Measurements from ENCODE around the gene HMMR. TPM values are rescaled to one million over a fixed set of nuclear protein-coding genes. Genes with fewer than 3 reads are reported as not detected.
"Not testable (repeated sequence)": the region's sequence is repeated elsewhere in the genome, so short reads cannot be mapped to it uniquely, and the experiment has no call there.

HMMR gene
- total RNA-seq, 1 donor from 2014 or later = 3.2 TPM

GRCh38 chr5:163505368-163506094 lies 45.1 kb downstream of the HMMR start, which contains the start of gene MAT2B:
Gene MAT2B, plus strand, starts transcription at chr5:163505619. Its CDS starts 68 bp downstream, at chr5:163505687.
- peak; percentile 96 to 97 for DNase-seq (ENCODE audit: low read depth in 2 of 2)

GRCh38 chr5:163506095-163506457 lies 45.6 kb downstream of the HMMR start:
- DNase-seq (ENCODE audit: low read depth in 2 of 2) = no peak

- DNase-seq (ENCODE audit: low read depth in 2 of 2) = peak; percentile 32 to 61
These were observed 46.3 kb downstream of the HMMR start for GRCh38 chr5:163506726-163507125.

DNA sequence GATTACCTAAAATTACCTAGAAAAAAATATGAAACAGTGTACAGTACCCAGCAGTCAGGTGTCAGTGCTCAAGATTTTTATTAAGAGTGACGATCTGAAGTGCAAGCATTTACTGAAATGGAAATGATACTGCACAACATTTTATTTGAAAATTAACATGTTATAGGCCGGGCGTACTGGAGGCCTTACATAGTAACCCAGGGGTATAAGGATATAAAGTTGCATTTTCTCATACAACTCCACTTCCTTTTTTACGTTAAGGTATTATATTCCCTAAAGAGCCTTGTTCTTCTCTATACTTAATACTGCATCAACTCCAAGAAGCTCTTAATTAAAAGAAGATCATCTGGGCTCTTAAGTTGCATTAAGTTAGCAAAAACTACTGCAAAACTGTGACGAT lies 48.3 kb downstream of the HMMR start:
- no peak for DNase-seq (ENCODE audit: low read depth in 2 of 2)

- DNase-seq (ENCODE audit: low read depth in 2 of 2) = peak; percentile 46 to 70
These were observed 49.0 kb downstream of the HMMR start for GRCh38 chr5:163509291-163509951.

- no peak for DNase-seq (ENCODE audit: low read depth in 2 of 2)
These were observed 52.1 kb downstream of the HMMR start for GRCh38 chr5:163512526-163512925.

- DNase-seq (ENCODE audit: low read depth in 2 of 2) = no peak
These were observed 64.7 kb downstream of the HMMR start for GRCh38 chr5:163525096-163525495.

DNA sequence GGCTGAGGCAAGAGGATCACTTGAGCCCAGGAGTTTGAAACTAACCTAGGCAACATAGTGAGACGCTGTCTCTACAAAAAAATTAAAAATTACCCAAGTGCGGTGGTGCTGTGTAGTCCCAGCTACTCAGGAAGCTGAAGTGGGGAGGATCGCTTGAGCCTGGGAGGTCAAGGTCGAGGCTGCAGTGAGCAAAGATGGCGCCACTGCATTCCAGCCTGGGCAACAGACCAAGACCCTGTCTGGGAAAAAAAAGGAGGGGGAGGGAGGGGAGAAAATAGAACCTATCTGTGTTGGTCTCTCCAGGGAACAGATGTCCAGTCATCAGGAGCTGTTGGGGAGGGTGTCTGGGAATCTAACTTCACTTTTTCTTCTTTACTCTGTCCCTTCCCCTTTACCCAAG lies 69.3 kb downstream of the HMMR start:
- no peak for DNase-seq (ENCODE audit: low read depth in 2 of 2)

- DNase-seq (ENCODE audit: low read depth in 2 of 2) = no peak
These were observed 70.8 kb downstream of the HMMR start for GRCh38 chr5:163531272-163531671.

GRCh38 chr5:163532171-163533084 lies 72.0 kb downstream of the HMMR start:
- no peak for DNase-seq (ENCODE audit: low read depth in 2 of 2)

GRCh38 chr5:163533223-163533622 lies 72.8 kb downstream of the HMMR start:
- DNase-seq (ENCODE audit: low read depth in 2 of 2) = no peak

DNA sequence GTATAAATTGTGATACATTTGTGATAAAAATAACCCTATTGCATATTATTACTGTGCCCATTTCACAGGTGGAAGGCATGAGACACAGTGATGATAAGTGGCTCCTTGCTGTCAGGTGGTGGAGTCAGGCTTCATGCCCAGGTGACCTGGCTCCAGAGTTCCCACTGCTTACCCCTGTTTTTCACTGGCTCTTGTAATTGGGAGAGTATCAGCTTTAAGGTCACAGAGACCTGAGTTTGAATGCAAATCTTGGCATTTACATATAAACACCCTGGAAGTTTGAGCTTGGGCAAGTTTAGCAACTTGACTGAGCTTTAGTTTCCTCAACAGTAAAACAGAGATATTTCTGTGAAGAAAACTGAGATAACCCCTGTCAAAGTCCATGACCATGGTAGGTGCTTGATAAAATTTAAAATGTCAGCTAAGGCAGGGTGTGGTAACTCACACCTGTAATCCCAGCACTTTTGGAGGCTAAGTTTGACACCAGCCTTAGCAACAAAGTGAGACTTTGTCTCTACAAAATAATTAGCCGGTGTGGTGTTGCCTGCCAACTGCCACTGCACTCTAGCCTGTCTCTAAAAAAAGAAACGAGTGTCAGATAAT lies 74.2 kb downstream of the HMMR start:
- no peak for DNase-seq (ENCODE audit: low read depth in 2 of 2)

- DNase-seq (ENCODE audit: low read depth in 2 of 2) = no peak
These were observed 74.9 kb downstream of the HMMR start for GRCh38 chr5:163535290-163535689.

- DNase-seq (ENCODE audit: low read depth in 2 of 2) = not testable (repeated sequence)
These were observed 76.0 kb downstream of the HMMR start for GRCh38 chr5:163536442-163536841.

GRCh38 chr5:163540696-163541095 lies 80.3 kb downstream of the HMMR start:
- DNase-seq (ENCODE audit: low read depth in 2 of 2) = no peak

Other genes with a start within 250 kb of the HMMR start
- 202 and 316 TPM in 2 replicates for gene CCNG1, start 23.0 kb upstream of the HMMR start, total RNA-seq
- 3.9 and 4.2 TPM in 2 replicates for gene NUDCD2, start 530 bp upstream of the HMMR start, total RNA-seq
- gene MAT2B, start 45.0 kb downstream of the HMMR start, total RNA-seq = 77.1 and 81.0 TPM in 2 replicates